Measurements from ENCODE around the gene CYP4F22. TPM values are rescaled to one million over a fixed set of nuclear protein-coding genes. Genes with fewer than 3 reads are reported as not detected.

Gene CYP4F22
- total RNA-seq, 1 experiment from 2014 or later: 78.3 TPM

- Histone ChIP-seq H3K27ac (ENCODE audit: low read depth, low read length, poor library complexity, severe bottlenecking) (no peak overlapping the region), H3K36me3 (ENCODE audit: insufficient read depth, low read length, poor library complexity, severe bottlenecking) (no peaks in the 10 kb centered on the region), H3K27me3 (replicated peaks; ENCODE audit: insufficient read depth, low read depth, low read length, poor library complexity) (no peaks in the 10 kb centered on the region), H3K9me3 (ENCODE audit: low read depth, low read length, poor library complexity, severe bottlenecking) (no peaks in the 10 kb centered on the region), H3K4me3 (ENCODE audit: low read depth, low read length, poor library complexity, severe bottlenecking) (no peak overlapping the region), H3K4me1 (ENCODE audit: insufficient read depth, low read length, poor library complexity, severe bottlenecking) (peaks cover 4% of the 10 kb centered on the region)
- no peak for DNase-seq (ENCODE audit: low spot score)
- no peak for TF ChIP-seq EZH2 (IDR thresholded peaks at IDR 0.05; ENCODE audit: borderline replicate concordance, low read depth, low read length, poor library complexity, severe bottlenecking)
- no peak for TF ChIP-seq CTCF (conservative IDR thresholded peaks at IDR 0.05; ENCODE audit: low read depth, low read length)
- CTCF ChIA-PET: no interaction called here
- intact Hi-C loops (cut with micrococcal nuclease; ENCODE audit: unreplicated experiment): no loop called here
- POLR2A ChIA-PET (ENCODE audit: low non-redundant PET): no interaction called here
- BruUV-seq (replicated peaks): no TSS peak
Observed at GRCh38 chr19:15475169-15475568, 33.2 kb upstream of the CYP4F22 start.

GRCh38 chr19:15475611-15476010, 32.7 kb upstream of the CYP4F22 start:
- intact Hi-C loops (cut with micrococcal nuclease; ENCODE audit: unreplicated experiment): no loop called here
- no peak overlapping the region for H3K27ac ChIP-seq (ENCODE audit: low read depth, low read length, poor library complexity, severe bottlenecking)
- POLR2A ChIA-PET (ENCODE audit: low non-redundant PET): no interaction called here
- H3K4me3 ChIP-seq (ENCODE audit: low read depth, low read length, poor library complexity, severe bottlenecking): no peak overlapping the region
- CTCF ChIA-PET: no interaction called here
- TF ChIP-seq EZH2 (IDR thresholded peaks at IDR 0.05; ENCODE audit: borderline replicate concordance, low read depth, low read length, poor library complexity, severe bottlenecking) (no peak), CTCF (conservative IDR thresholded peaks at IDR 0.05; ENCODE audit: low read depth, low read length) (no peak)
- BruUV-seq (replicated peaks): no TSS peak
- no peaks in the 10 kb centered on the region for H3K9me3 ChIP-seq (ENCODE audit: low read depth, low read length, poor library complexity, severe bottlenecking)
- no peaks in the 10 kb centered on the region for H3K27me3 ChIP-seq (replicated peaks; ENCODE audit: insufficient read depth, low read depth, low read length, poor library complexity)
- H3K36me3 ChIP-seq (ENCODE audit: insufficient read depth, low read length, poor library complexity, severe bottlenecking): no peaks in the 10 kb centered on the region
- peaks cover 8% of the 10 kb centered on the region for H3K4me1 ChIP-seq (ENCODE audit: insufficient read depth, low read length, poor library complexity, severe bottlenecking)
- DNase-seq (ENCODE audit: low spot score): no peak

GRCh38 chr19:15476325-15476724, 32.0 kb upstream of the CYP4F22 start:
- Histone ChIP-seq H3K27me3 (replicated peaks; ENCODE audit: insufficient read depth, low read depth, low read length, poor library complexity) (no peaks in the 10 kb centered on the region), H3K4me1 (ENCODE audit: insufficient read depth, low read length, poor library complexity, severe bottlenecking) (peaks cover 8% of the 10 kb centered on the region), H3K27ac (ENCODE audit: low read depth, low read length, poor library complexity, severe bottlenecking) (no peak overlapping the region), H3K9me3 (ENCODE audit: low read depth, low read length, poor library complexity, severe bottlenecking) (no peaks in the 10 kb centered on the region), H3K36me3 (ENCODE audit: insufficient read depth, low read length, poor library complexity, severe bottlenecking) (no peaks in the 10 kb centered on the region), H3K4me3 (ENCODE audit: low read depth, low read length, poor library complexity, severe bottlenecking) (no peak overlapping the region)
- TF ChIP-seq EZH2 (IDR thresholded peaks at IDR 0.05; ENCODE audit: borderline replicate concordance, low read depth, low read length, poor library complexity, severe bottlenecking) (no peak), CTCF (conservative IDR thresholded peaks at IDR 0.05; ENCODE audit: low read depth, low read length) (no peak)
- ChIA-PET POLR2A (ENCODE audit: low non-redundant PET) (no interaction called here), CTCF (no interaction called here)
- no TSS peak for BruUV-seq (replicated peaks)
- intact Hi-C loops (cut with micrococcal nuclease; ENCODE audit: unreplicated experiment): no loop called here
- no peak for DNase-seq (ENCODE audit: low spot score)
